ENCODE data around the gene JMJD1C.
"Not testable (repeated sequence)": the region's sequence is repeated elsewhere in the genome, so short reads cannot be mapped to it uniquely, and the experiment has no call there.

JMJD1C gene

GRCh38 chr10:63252095-63252762, 213.5 kb downstream of the JMJD1C start:
- no peak for DNase-seq

GRCh38 chr10:63250032-63250431, 215.7 kb downstream of the JMJD1C start:
- no peak for DNase-seq

GRCh38 chr10:63247771-63248170, 218.0 kb downstream of the JMJD1C start:
- no peak for DNase-seq

DNA sequence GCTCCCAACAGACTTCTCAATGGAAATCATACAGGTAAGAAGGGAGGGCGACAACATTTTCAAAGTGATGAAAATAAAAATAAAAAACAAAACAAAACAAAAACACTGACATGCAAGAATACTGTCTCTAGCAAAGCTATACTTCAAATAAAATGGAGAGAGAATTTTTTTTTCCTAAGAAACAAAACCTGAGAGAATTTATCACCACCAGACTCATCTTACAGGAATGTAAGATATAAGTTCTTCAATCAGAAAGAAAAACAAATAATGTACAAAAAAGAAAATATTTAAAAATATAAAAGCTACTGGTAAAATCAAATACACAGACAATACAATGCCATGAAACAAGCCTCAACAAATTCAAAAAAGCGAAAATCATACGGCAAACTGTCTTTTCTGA, 219.4 kb downstream of the JMJD1C start:
- DNase-seq: no peak

- DNase-seq: no peak
Observed at GRCh38 chr10:63241841-63242281, 223.9 kb downstream of the JMJD1C start.

DNA sequence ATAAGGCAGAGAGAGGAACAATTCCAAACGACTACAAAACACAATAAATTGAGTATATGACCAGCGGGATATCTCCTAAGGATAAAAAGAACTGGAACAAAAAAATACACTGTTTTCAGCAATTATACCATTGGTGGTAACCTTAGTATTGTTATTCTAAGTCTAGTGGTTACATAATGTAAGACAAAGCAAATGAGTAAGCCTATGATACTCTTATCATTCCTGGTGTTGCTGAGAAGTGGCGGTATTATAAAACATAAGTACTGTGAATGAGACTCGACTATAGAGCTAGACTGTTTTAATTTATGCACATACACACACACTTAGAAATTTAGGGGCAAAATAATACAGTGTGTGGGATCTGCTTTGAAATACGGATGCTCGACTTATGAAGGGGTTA, 225.0 kb downstream of the JMJD1C start:
- no peak for DNase-seq

- DNase-seq: no peak
Observed at GRCh38 chr10:63238501-63238900, 227.3 kb downstream of the JMJD1C start.

GRCh38 chr10:63237396-63237795, 228.4 kb downstream of the JMJD1C start:
- DNase-seq: no peak

- DNase-seq: peak; percentile 91
Observed at GRCh38 chr10:63236113-63236935, 229.5 kb downstream of the JMJD1C start.

GRCh38 chr10:63235136-63235535, 230.6 kb downstream of the JMJD1C start:
- not testable (repeated sequence) for DNase-seq

DNA sequence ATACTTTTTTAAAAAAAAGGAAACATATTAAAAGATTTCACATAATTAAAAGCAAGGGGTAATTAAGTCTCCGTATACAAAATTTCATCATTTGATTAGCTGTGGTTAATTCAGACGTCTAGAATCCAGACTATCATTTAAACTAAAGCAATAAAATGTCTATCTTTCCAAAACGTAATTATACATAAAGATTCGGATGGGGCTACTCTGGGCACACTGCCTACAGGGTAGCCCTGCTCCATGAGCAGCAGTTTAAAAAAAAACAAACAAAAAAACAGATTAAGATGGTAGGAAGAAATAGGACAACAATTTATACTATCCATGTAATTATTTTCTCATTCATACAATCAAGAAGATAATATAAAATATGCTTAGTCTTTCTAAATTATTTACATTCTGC, 236.6 kb downstream of the JMJD1C start:
- DNase-seq: no peak

GRCh38 chr10:63228237-63228636, 237.5 kb downstream of the JMJD1C start:
- DNase-seq: no peak

DNA sequence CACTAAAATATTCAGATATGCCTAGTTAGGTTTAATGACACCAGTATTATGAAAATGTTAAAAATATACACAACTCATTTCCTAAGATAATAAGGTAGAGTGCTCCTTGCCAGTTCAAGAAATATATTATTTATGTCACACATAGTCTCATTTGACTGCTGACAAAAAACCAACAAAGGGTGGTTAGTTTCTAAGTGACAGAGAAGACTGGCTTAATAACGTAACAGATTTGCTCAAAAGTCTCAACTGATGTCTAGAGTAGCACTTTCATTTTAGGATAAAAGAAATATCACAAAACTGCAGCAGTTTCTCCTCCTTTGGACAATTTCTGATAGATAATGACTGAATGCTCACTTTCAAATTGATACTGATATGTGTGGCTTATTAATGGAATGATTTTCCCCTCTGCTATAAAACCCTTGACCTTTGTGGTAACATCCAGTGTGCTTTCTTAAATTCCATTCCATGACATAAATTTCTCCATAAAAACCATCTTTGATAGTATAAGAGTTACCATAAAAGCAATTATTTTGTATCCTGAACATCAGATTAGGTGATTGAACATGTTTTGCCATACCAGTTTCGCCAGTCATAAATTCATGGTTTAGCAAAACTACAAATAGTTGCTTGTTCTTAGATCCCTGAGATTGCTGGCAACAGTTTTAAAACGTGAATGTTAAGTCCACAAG, 238.4 kb downstream of the JMJD1C start:
- DNase-seq: peak; percentile 46

- DNase-seq: no peak
Observed at GRCh38 chr10:63224241-63224640, 241.5 kb downstream of the JMJD1C start.

- no peak for DNase-seq
Observed at GRCh38 chr10:63221950-63222349, 243.8 kb downstream of the JMJD1C start.

DNA sequence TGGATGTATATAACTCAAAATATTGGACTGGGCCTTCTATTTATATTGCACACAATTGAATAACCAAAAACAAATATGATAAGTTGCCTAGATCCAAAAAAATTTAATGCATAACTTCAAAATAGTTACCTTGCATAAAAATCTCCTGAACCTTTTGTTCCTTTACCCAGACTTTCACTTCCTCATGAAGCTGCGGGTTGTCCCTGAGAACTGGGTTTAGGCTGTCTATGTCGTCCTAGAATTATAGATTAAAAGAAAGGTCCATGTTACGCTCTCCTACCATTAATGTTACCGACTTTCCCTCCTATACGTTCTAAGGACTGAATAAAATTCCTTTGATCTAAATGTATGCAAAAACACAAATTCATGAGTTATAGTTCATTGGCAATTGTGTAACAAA, 246.0 kb downstream of the JMJD1C start:
- no peak for DNase-seq

DNA sequence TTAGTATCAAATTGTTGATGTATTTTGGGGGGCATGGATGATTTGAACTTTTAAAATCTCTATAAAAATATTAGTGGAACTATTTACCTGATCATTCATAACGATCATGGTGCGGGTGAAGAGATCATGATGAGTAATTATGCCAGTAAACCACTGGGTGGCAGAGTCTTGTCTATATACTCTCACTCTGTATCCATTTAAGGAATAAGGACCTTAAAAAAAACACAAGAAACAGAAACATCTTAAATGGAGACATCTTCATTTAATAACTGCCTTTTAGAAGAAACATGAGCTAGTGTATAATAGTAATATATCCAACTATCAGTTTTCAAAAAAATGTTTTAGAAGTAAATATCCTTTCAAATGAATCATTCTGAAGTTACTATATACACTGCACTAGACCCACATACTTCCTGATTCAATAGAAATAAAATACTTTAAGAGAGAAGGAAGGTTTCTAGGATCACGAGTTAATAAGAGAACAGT, 248.6 kb downstream of the JMJD1C start:
- peak; percentile 61 for DNase-seq

DNA sequence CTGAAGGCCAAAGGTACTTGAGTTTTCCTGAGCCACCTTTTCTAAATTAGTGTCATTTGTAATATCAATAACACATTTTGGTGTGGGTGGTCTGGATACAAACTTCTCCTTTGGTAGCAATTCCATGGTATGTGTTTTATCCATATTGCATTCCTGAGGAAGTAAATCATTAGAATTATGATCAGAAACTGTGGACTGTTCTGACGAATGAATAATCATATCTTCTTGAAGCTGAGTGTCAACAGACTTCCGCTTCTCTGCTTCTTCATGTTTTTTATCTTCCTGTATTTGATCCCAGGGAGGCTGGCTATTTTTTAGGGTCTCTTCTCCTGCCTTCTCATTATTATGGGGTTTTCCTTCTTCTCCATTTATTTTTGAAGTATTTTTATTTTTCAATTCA, 251.2 kb downstream of the JMJD1C start:
- peak; percentile 59 for DNase-seq

GRCh38 chr10:63213489-63213888, 252.3 kb downstream of the JMJD1C start:
- DNase-seq: no peak

DNA sequence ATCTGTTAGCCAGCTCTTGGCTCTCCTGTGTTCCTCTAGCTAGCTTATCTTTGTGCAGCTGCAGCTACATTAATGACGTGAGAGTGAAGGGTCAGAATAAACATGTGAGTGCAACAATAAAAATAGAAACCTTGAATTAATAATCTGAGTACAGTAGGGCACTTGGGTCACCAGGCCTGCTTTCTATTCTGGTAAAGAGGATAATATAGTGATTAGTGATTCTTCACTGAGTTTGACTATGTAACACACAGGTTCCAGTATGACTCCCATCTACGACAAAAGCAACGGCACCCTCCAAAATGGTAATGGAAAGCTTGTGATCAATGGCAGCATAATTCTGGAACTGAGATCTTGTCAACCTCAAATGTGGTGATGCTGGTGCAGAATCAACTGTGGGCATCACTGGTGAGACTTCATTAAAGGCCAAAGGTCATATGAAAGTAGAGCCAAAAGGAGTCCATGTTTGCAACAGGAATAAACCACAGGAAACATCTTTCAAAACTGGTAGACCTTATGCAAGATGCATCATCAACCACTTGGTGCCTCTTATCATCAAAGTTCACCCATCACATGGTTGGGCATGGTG, 255.1 kb downstream of the JMJD1C start:
- no peak for DNase-seq

GRCh38 chr10:63209705-63210104, 256.1 kb downstream of the JMJD1C start:
- peak; percentile 39 for DNase-seq

GRCh38 chr10:63208986-63209385, 256.8 kb downstream of the JMJD1C start:
- peak; percentile 56 for DNase-seq
